Stimulated activated CD8-positive, alpha-beta memory T cell treated with anti-CD3 and anti-CD28 coated beads, Interleukin-2, amount 100 ng/mL, for 1 hour (primary cell): ENCODE data around the gene TIAL1.
A peak's percentile ranks its signal among the peaks of the same experiment; 100 is the strongest.
"Not testable (repeated sequence)": the region's sequence is repeated elsewhere in the genome, so short reads cannot be mapped to it uniquely, and the experiment has no call there.

Experiments
- DNase-seq, 2 donors: peaks; one replicate each; pipeline ENCODE4 v3.0.0-alpha.2; 2020; ENCODE audit warnings: low read depth in 2 of 2

TIAL1 gene

DNA sequence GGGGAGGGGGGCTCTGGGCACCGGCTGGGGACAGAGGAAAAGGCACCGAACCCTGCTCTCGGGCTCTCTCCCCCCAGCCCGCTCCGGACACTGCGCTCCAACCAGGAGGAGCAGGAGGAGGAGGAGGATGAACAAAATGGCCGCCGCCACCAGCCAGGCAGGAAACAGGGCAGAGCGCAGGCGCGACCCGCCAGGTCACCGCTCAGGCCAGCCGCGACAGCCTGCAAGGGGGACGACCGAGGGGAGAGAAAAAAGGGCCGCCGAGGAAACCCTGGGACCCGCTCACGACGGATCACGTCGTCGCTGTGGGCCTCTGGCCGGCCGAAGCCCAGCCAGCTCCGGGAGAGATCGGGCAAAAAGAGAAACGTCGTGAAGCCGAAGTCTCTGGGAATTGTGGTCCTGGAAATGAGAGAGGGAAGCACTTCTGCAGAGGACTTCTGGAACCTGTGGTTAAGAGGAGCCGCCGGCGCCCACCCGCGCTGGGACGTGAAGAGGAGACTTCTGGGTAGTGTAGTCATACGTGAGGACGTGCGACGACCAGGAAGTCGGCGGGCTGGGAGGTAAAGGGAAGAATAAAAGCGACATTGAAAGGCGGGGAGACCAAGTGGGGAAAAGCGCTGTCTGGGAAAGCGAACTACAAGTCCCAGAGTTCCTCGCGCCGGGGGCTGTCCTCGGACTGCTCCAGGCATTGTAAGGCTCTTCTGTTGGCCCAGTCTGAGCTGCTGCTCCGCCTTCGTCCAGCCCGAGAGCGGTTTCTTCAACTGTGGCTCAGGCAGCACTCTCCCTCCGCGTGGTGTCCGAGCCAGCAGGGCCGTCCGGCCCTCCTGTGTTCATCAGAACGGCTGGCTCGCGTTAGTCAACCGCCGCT is at the start of gene TIAL1:
TIAL1 (minus strand) TSS at position 428 of the 868 bp plus-strand sequence. CDS start 499 bp downstream, outside the sequence.
- DNase-seq: peak; percentile 81 to 84

DNA sequence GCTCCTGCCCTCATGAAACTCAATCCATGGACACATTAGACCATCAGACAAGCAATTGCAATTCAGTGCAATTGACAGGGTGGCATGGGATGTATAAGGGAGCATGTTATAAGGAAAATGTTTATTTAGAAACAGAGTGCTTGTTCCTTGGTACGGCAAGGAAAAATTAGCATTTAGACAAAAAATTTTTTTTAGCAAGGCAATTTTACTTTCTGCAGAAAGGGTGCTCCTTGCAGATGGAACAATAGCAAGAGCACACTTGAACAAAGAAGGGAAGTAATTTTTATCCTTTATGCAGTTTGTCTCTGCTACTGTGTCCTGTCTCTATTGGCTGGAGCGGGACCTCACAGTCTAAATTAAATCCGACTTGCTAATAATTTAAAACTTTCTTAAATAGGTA is 48.2 kb upstream of the TIAL1 start:
- DNase-seq: no peak

DNA sequence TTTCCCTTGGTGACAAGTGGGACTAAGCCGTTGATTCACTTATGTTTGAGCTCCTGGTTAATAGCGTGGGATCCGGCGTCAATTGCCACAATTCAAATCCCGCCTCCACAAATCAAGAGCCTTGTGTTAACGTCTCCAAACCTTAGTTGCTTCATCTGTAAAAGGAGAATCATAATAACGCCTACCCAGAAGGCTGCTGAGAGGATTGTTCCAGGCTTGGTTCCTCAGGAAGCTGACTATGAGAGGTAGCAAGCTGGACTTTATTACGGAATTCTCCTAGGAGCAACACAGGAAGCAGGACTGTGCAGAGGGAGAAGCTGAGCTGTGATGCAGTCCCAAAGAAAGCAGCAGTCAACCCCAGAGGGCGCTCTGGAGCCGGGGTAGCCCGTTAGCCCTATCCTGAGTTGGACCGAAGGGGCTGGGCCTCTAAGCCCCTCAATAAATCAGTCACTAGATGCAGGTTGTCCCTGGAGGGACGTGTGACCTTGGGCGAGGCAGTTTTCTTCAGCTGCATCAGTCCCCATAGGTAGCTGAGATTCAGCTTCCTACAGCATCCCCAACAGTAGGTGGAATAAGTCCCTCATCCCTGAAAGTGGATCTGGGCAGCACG is 47.5 kb upstream of the TIAL1 start:
- DNase-seq: no peak

- no peak for DNase-seq
These were observed 46.8 kb upstream of the TIAL1 start for GRCh38 chr10:119643306-119644204.

GRCh38 chr10:119642556-119643111 is 45.9 kb upstream of the TIAL1 start:
- no peak for DNase-seq

GRCh38 chr10:119640875-119641526 is 44.2 kb upstream of the TIAL1 start:
- no peak for DNase-seq

DNA sequence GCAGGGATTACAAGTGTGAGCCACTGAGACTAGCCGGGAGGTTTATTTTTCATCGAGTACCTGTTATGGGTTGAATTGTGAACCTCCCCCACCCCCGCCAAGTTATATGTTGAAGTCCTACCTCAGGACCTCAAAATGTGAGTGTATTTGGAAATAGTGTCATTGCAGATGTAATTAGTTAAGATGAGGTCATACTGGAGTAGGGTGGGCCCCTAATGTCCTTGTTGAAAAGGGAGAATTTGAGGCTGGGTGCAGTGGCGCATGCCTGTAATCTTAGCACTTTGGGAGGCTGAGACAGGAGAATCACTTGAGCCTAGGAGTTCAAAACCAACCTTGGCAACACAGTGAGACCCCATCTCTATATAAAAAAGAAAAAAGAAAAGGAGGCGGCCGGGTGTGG is 43.6 kb upstream of the TIAL1 start:
- no peak for DNase-seq

- no peak for DNase-seq
These were observed 42.2 kb upstream of the TIAL1 start for GRCh38 chr10:119638982-119639381.

DNA sequence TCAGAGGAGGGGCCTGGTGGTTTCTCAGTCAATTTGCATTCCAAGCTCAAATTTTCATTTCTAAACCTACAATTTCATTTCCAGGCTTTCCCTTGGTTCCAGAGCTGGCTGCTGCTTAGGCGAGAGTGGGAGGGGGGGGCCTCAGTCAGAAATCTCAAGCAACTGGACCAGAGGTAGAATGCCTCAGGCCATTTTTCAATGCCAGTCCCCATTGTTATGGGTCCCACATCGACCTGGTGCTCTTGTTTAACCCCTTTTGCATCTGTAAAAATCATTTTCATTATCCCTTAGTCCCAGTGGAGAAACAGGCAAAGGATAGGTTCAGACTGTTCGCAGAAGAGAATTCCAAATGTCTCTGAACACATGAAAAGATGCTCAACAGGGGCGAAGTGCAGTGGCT is 40.9 kb upstream of the TIAL1 start:
- DNase-seq: no peak

DNA sequence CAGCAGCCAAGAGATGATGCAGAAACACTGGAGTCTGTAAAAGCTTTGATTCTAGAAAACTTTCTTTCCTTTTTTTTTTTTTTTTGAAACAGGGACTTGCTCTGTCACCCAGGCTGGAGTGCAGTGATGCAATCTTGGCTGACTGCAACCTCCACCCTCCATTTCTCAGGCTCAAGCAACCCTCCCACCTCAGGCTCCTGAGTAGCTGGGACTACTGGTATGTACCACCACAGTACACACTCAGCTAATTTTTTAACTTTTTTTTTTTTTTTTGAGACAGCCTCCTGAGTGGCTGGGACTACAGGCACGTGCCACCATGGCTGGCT is 37.4 kb upstream of the TIAL1 start:
- DNase-seq: no peak

- no peak for DNase-seq
These were observed 36.9 kb upstream of the TIAL1 start for GRCh38 chr10:119633538-119634218.

DNA sequence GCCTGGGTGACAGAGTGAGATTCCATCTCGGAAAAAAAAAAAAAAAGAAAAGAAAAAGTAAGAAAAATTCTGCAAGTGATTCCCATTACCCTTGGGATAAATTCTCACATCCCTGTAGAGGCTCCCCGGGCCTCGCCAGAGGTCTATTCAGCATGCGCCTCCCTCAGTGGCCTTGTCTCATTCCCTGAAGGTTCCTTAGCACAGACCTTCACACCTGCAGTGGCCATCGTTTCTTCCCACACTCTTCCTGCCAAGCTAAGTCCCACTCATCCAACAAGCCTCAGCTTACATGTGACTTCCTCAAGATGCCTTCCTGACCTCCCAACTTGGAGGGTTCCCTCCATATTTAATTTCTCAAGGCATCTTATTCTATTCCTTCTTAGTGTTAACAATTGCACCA is 33.5 kb upstream of the TIAL1 start:
- DNase-seq: no peak

GRCh38 chr10:119625570-119626280 is 29.0 kb upstream of the TIAL1 start:
- DNase-seq: no peak

- DNase-seq: no peak
These were observed 24.3 kb upstream of the TIAL1 start for GRCh38 chr10:119621078-119621384.

- no peak for DNase-seq
These were observed 23.7 kb upstream of the TIAL1 start for GRCh38 chr10:119620241-119621077.

- not testable (repeated sequence) for DNase-seq
These were observed 23.0 kb upstream of the TIAL1 start for GRCh38 chr10:119619811-119620210.

DNA sequence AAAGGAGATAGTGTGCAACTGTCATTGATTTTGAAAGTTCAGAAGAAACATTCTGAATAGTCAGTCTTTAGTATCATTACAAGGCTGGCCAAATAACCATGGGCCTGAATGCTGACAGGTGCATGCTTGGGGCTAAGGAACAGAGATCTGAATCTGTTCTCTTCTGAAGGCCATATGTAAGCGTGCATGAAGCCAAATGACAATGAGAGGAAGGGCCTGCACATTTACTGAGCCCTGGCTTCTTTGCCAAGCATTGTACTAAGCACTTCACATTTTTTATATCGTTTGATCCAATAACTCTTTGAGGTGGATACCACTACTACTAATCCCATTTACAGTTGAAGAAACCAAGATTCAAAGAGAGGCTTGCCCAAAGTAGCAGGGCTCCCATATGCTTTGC is 22.5 kb upstream of the TIAL1 start:
- DNase-seq: no peak

GRCh38 chr10:119616882-119617570 is 20.3 kb upstream of the TIAL1 start:
- DNase-seq: no peak

DNA sequence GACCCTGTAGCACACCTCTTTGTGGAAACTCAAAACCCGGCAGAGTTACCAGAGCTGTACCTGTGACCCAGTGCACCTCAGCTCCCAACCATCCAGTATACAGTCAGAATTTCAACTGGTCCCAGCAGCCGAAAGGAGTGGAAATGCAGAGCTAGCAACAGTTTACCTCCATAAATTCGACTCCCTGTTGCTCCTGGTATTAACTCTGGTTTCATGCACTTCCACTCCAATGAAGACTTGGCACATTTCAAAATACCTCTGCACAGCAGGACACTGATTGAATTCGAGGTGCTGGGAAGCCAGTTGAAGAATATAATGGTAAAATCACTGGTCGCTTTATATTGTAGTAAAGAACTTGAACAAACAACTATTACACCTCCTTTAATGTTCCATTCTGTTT is 17.9 kb upstream of the TIAL1 start:
- no peak for DNase-seq
